GM19099 (cell line): ENCODE measurements around the gene PAQR9.

Experiments
- POLR2A ChIP-seq: IDR thresholded peaks from 3 replicates; pipeline ENCODE4 v1.6.1; 2011; ENCODE audit warnings: low read depth; ENCODE audit not compliant: insufficient read length; ENCODE audit errors: extremely low read depth

Gene PAQR9

GRCh38 chr3:142943349-142943748, 20.1 kb downstream of the PAQR9 start:
- no peak for TF ChIP-seq POLR2A

DNA sequence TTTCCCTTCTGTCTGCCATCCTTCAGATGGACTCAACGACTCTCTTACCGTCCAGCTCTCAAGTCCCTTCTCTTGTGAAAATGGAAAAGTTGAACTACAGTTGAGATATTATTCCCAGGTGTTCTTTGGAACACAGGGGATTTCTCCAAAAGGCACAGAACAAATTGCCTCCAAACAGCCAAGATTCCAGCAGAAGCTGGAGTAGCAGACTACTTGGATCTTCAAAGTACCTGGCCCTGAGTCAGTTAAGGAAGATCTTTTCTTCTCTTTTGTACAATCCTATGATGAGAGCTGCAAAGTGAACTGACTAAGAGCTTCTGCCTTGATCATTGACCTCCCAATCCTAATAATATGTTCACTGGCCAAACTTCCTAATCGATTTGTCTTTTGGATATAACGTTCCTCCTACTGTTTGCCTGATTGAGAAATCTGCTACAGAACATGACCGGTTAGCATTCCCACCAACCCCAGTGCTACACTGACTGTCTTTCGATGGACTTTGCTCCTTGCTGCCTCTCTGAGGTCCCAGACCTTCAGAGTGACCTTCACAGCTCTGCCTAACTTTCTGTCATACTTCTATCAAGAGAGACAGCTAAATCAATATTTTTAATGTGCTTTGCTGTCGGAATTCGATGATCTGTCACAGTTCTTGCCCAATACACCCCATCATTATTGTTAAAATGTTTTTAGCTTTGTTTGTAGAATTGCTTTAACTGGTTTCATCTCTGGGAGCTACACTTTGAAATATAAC, 21.9 kb downstream of the PAQR9 start:
- TF ChIP-seq POLR2A, result no peak

- TF ChIP-seq POLR2A, result no peak
Observed at GRCh38 chr3:142940472-142940871, 23.0 kb downstream of the PAQR9 start.

GRCh38 chr3:142940000-142940399, 23.5 kb downstream of the PAQR9 start:
- TF ChIP-seq POLR2A, result no peak

GRCh38 chr3:142935963-142936362, 27.5 kb downstream of the PAQR9 start:
- TF ChIP-seq POLR2A, result no peak

- TF ChIP-seq POLR2A, result no peak
Observed at GRCh38 chr3:142934887-142935269, 28.6 kb downstream of the PAQR9 start.

DNA sequence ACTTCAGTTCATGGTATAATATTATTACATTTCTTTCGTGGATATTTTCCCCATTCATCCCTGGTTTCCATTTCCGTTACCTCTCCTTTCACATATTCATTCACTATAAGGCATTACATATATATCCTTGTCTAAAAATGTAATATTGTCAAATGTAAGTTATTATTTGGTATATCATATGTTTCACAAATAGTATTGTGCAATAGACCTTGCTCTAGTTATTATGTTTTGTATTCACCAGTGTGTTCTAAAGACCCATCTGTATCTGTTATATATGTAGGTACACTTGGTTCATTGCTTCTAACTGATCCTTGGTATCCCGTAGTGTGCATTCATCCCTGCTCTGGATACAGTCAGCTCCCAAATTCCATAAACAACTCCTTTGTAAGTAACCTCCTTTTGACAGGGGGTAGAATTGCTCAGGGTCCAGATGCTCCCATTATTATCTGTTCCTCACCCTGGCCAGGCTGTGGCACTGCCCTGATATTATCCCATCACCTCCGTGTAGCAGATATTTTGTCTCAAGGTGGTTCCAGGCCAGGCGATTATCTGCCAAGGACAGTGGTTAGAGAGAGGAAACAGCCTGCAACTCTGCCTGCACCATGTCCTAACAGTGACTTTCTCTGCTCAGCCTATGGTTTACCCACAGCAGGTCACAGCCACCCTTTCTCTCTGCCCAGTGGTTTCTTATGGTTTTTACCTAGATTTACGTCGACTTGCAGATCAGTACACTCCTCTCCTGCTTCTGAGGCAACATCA, 29.2 kb downstream of the PAQR9 start:
- no peak for TF ChIP-seq POLR2A

GRCh38 chr3:142931222-142931621, 32.3 kb downstream of the PAQR9 start:
- TF ChIP-seq POLR2A, result no peak

DNA sequence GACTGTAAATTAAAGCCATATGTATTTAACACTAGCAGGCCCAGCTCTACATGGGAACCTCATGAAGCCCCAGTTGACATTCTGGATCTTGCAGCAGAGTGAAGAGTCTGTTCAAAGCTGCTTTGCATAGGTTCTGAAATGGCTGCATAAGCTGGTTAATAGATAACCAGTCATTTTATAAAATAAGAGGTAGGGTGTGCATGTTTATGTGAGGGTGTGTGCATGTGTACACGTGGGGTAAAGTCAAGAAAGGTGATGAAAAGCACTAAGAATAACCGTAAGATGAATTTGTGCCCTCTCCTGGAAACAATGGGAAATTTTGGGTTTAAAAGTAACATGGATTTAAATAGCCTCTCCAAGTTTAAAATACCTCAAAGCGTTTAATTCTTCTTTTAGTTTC, 33.0 kb downstream of the PAQR9 start:
- TF ChIP-seq POLR2A, result no peak

- no peak for TF ChIP-seq POLR2A
Observed at GRCh38 chr3:142929890-142930289, 33.6 kb downstream of the PAQR9 start.

DNA sequence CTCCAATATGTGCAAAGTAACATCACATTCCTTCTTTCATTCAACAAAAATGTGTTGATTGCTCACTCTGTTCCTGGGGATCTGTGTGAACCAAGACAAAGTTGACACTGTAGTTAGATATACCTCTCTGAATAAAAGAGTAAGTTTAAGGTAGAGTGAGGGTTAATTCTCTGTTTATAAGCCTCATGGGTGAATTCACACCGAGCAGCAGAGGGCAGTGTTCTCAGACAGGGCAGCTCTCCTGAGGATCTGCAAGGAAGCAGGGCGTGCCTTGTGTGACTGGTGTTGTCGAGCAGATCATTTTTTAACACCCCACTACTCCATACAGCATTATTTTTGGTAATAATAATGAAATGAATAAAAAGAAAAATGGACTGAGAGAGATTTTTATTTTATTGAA, 34.4 kb downstream of the PAQR9 start:
- TF ChIP-seq POLR2A, result no peak

DNA sequence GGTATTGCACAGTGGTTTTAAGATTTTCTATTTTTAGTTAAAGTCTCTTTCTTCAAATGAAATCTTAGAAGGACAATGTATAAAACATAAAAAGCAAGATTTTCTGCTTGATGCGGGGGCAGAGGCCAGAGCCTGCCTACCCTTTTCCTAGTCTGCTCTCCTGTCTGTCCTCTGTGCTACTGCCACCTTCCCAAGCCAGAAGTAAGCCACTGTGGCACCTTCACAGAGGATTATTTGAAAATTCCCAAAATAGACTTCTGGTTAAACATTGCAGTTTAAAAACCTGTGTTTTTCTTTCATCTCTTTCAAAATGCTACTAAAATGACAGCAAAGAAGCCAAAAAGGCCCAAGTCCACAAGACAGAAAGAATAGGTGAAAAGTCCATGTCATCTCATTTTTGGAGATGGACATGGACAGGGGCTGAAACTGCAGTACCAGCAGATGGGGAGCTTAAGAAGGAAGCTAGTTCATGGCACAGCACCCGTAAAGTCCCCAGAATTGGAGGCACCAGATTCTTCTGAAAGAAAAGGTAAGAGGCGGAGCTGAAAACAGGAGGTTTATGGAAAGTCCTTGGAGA, 37.0 kb downstream of the PAQR9 start:
- no peak for TF ChIP-seq POLR2A

DNA sequence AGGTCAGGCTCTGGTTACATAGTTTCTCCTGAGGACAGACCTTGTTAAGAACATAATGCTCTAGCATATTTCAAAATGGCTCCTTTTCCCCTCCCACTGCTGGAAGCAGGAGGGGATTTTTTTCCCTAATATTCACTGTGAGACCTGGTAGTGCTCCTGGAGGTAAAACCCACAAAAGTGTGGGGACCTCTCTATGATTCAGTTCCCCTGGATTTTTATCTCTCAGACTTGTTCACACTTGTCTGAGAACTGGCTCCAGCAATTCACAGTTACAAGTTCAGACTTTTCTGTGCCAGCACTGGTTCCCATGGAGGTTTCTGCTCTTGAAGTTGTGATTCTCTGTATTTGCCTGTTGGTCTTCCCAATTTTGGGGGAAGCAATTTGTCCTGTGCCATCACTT, 38.3 kb downstream of the PAQR9 start:
- no peak for TF ChIP-seq POLR2A

- no peak for TF ChIP-seq POLR2A
Observed at GRCh38 chr3:142923694-142924093, 39.8 kb downstream of the PAQR9 start.

DNA sequence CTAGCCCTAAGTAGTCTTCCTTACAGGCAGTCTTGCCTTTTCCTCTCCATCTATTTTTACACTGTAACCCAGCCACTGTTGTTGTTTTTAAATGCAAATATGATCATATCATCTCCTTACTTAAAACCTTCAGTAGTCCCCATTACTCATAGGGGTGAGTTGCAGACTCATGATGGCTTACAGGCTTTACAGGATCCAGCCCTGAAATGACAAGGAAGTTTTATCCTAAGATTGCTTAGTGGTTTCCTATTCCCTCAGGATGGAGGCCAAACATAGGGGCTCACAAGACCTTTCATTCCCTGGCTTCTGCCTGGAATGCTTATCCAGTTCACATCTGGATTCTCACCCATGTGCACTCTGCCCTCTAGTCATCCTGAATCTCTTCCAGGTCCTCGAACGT, 46.9 kb downstream of the PAQR9 start:
- TF ChIP-seq POLR2A, result no peak

DNA sequence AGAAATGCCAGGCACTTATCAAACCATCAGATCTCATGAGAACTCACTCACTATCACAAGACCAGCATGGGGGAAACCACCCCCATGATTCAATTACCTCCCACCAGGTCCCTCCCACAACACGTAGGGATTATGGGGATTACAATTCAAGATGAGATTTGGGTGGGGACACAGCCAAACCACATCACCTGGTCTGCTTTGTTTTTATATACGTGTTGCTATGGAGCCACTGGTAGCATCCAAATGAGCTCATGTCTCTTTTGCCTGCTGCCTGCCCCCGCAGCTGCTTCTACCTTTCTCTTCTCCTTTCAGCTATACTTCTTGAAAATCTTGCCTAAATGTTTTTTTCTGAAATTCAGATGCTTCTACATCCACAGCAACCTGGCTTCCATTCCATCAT, 47.8 kb downstream of the PAQR9 start:
- no peak for TF ChIP-seq POLR2A
